ENCODE measurements around the gene UPB1.
A peak's percentile ranks its signal among the peaks of the same experiment; 100 is the strongest.
"Not testable (repeated sequence)": the region's sequence is repeated elsewhere in the genome, so short reads cannot be mapped to it uniquely, and the experiment has no call there.

UPB1 gene

GRCh38 chr22:24481641-24482040 lies 13.5 kb upstream of the UPB1 start:
- no peak for DNase-seq (ENCODE audit: low read depth in 2 of 2)

- no peak for DNase-seq (ENCODE audit: low read depth in 2 of 2)
Observed at GRCh38 chr22:24482575-24482974, 12.6 kb upstream of the UPB1 start.

- DNase-seq (ENCODE audit: low read depth in 2 of 2) = no peak
Observed at GRCh38 chr22:24482998-24483397, 12.1 kb upstream of the UPB1 start.

GRCh38 chr22:24483976-24484545 lies 11.1 kb upstream of the UPB1 start:
- DNase-seq (ENCODE audit: low read depth in 2 of 2) = no peak

- no peak for DNase-seq (ENCODE audit: low read depth in 2 of 2)
Observed at GRCh38 chr22:24485170-24485569, 10.0 kb upstream of the UPB1 start.

GRCh38 chr22:24485608-24486007 lies 9.5 kb upstream of the UPB1 start:
- DNase-seq (ENCODE audit: low read depth in 2 of 2) = no peak

- no peak for DNase-seq (ENCODE audit: low read depth in 2 of 2)
Observed at GRCh38 chr22:24486501-24486921, 8.6 kb upstream of the UPB1 start.

GRCh38 chr22:24489011-24489410 lies 6.1 kb upstream of the UPB1 start:
- no peak for DNase-seq (ENCODE audit: low read depth in 2 of 2)

GRCh38 chr22:24489434-24489833 lies 5.7 kb upstream of the UPB1 start:
- not testable (repeated sequence) for DNase-seq (ENCODE audit: low read depth in 2 of 2)

- no peak for DNase-seq (ENCODE audit: low read depth in 2 of 2)
Observed at GRCh38 chr22:24492391-24492790, 2.7 kb upstream of the UPB1 start.

- no peak for DNase-seq (ENCODE audit: low read depth in 2 of 2)
Observed at GRCh38 chr22:24494167-24494527, 985 bp upstream of the UPB1 start.

- no peak for DNase-seq (ENCODE audit: low read depth in 2 of 2)
Observed at GRCh38 chr22:24495365-24495675, 188 bp downstream of the UPB1 start.

GRCh38 chr22:24496234-24496633 lies 1.1 kb downstream of the UPB1 start:
- no peak for DNase-seq (ENCODE audit: low read depth in 2 of 2)

- DNase-seq (ENCODE audit: low read depth in 2 of 2) = no peak
Observed at GRCh38 chr22:24496661-24497060, 1.5 kb downstream of the UPB1 start.

- DNase-seq (ENCODE audit: low read depth in 2 of 2) = no peak
Observed at GRCh38 chr22:24497841-24498258, 2.7 kb downstream of the UPB1 start.

GRCh38 chr22:24498824-24499223 lies 3.7 kb downstream of the UPB1 start:
- DNase-seq (ENCODE audit: low read depth in 2 of 2) = no peak

GRCh38 chr22:24499706-24500276 lies 4.7 kb downstream of the UPB1 start:
- no peak for DNase-seq (ENCODE audit: low read depth in 2 of 2)

GRCh38 chr22:24500277-24500820 lies 5.2 kb downstream of the UPB1 start:
- DNase-seq (ENCODE audit: low read depth in 2 of 2) = no peak

- no peak for DNase-seq (ENCODE audit: low read depth in 2 of 2)
Observed at GRCh38 chr22:24501301-24502005, 6.3 kb downstream of the UPB1 start.

GRCh38 chr22:24502034-24502433 lies 6.9 kb downstream of the UPB1 start:
- DNase-seq (ENCODE audit: low read depth in 2 of 2) = no peak

- no peak for DNase-seq (ENCODE audit: low read depth in 2 of 2)
Observed at GRCh38 chr22:24502541-24502940, 7.4 kb downstream of the UPB1 start.

- DNase-seq (ENCODE audit: low read depth in 2 of 2) = peak; percentile 26 to 41
Observed at GRCh38 chr22:24503137-24503842, 8.2 kb downstream of the UPB1 start.

All from stimulated activated CD8-positive, alpha-beta memory T cell treated with anti-CD3 and anti-CD28 coated beads, Interleukin-7, amount 100 ng/mL, for 1 hour (primary cell).